ENCODE results near the gene SCN9A.

GRCh38 chr2:166364476-166365161, 11.1 kb downstream of the SCN9A start:
- TF ChIP-seq EP300 (IDR thresholded peaks at IDR 0.05; ENCODE audit: borderline replicate concordance in 1 of 2, control insufficient read depth in 1 of 2, low read depth in 2 of 2, low read length in 2 of 2) (no peak), CHD1 (IDR thresholded peaks at IDR 0.05; ENCODE audit: low read depth, low read length) (no peak), NFIC (IDR thresholded peaks at IDR 0.05; ENCODE audit: low read depth, low read length) (no peak), ZSCAN29 (IDR thresholded peaks at IDR 0.05) (no peak), CTCF (IDR thresholded peaks at IDR 0.05 in 2 of 3, conservative IDR thresholded peaks at IDR 0.05 in 1 of 3; ENCODE audit: control insufficient read depth in 2 of 3, extremely low read depth in 1 of 3, insufficient read depth in 1 of 3, low read depth in 3 of 3, low read length in 3 of 3) (no peak), YY1 (IDR thresholded peaks at IDR 0.05; ENCODE audit: low read depth, low read length) (no peak), POLR2AphosphoS2 (IDR thresholded peaks at IDR 0.05; ENCODE audit: low read depth, low read length) (no peak), FOS (IDR thresholded peaks at IDR 0.05; ENCODE audit: borderline replicate concordance, extremely low read depth, insufficient read length) (no peak), TAF1 (IDR thresholded peaks at IDR 0.05; ENCODE audit: borderline replicate concordance, low read depth, low read length) (no peak), EGR1 (IDR thresholded peaks at IDR 0.05; ENCODE audit: borderline replicate concordance in 1 of 2, low read depth in 2 of 2, low read length in 2 of 2) (no peak)

Data from GM12878 (cell line).